CD4-positive, alpha-beta T cell (primary cell): ENCODE measurements around the gene OR10A4. TPM values are rescaled to one million over a fixed set of nuclear protein-coding genes. Genes with fewer than 3 reads are reported as not detected.

Experiments
- ATAC-seq: fragments of 200-7000 bp; cut with Tn5 transposase; one replicate; pipeline ENCODE4 v1.10.0; 2022; ENCODE audit warnings: mild to moderate bottlenecking; ENCODE audit not compliant: poor library complexity
- CTCF ChIA-PET: fragments of 350-600 bp; sonication (Branson Sonifier 250); formaldehyde crosslinking; loops from one replicate; lab custom pipeline; 2021; ENCODE audit warnings: antibody characterized with exemption, inconsistent platforms; lab: Charles Lee
- POLR2A ChIA-PET: fragments of 350-600 bp; sonication (Branson Sonifier 250); formaldehyde crosslinking; loops from one replicate; lab custom pipeline; 2021; ENCODE audit warnings: antibody characterized with exemption, inconsistent platforms; lab: Charles Lee
- DNase-seq, 14 experiments: peaks; one replicate each; pipeline ENCODE4 v3.0.0-alpha.2; 2013 to 2020; ENCODE audit warnings: mixed read lengths in 2 of 14
- H3K27ac ChIP-seq, 2 donors: one replicate each; pipeline versions ENCODE4 v1.5.1 to v1.7.0; 2013; ENCODE audit warnings: low read length in 2 of 2, low read depth in 1 of 2, mild to moderate bottlenecking in 1 of 2
- H3K27me3 ChIP-seq, 2 experiments: 1 replicate in 1 of 2; 2 replicates in 1 of 2; pipeline versions ENCODE4 v1.6.1 to v1.7.0; 2013; ENCODE audit warnings: low read length in 2 of 2, control low read depth in 1 of 2, mild to moderate bottlenecking in 1 of 2, moderate library complexity in 1 of 2; ENCODE audit not compliant: insufficient read depth in 2 of 2, control insufficient read depth in 1 of 2
- H3K36me3 ChIP-seq: one replicate; pipeline ENCODE4 v1.6.1; 2013; ENCODE audit warnings: low read length, control low read depth; ENCODE audit not compliant: insufficient read depth
- H3K4me1 ChIP-seq: one replicate; pipeline ENCODE4 v1.6.1; 2013; ENCODE audit warnings: low read length, control low read depth; ENCODE audit not compliant: insufficient read depth
- H3K4me3 ChIP-seq: one replicate; pipeline ENCODE4 v1.5.1; 2013; ENCODE audit warnings: mild to moderate bottlenecking, low read length, moderate library complexity
- H3K9me3 ChIP-seq, 2 experiments: 1 replicate in 1 of 2; 2 replicates in 1 of 2; pipeline versions ENCODE4 v1.6.1 to v1.7.0; 2013; ENCODE audit warnings: low read length in 2 of 2, mild to moderate bottlenecking in 2 of 2, control low read depth in 1 of 2, moderate library complexity in 1 of 2; ENCODE audit not compliant: control insufficient read depth in 1 of 2, insufficient read depth in 1 of 2
- H3K27ac Mint-ChIP-seq: one replicate; pipeline ENCODE4 v1.8.0; 2020; ENCODE audit warnings: mixed read lengths
- H3K27me3 Mint-ChIP-seq: one replicate; pipeline ENCODE4 v1.8.0; 2021; ENCODE audit warnings: mixed read lengths
- H3K36me3 Mint-ChIP-seq: one replicate; pipeline ENCODE4 v1.8.0; 2021; ENCODE audit warnings: low read depth, mixed read lengths
- H3K4me1 Mint-ChIP-seq: one replicate; pipeline ENCODE4 v1.8.0; 2021; ENCODE audit warnings: low read depth, mixed read lengths
- H3K4me3 Mint-ChIP-seq: one replicate; pipeline ENCODE4 v1.8.0; 2020; ENCODE audit warnings: mild to moderate bottlenecking, mixed read lengths
- H3K9me3 Mint-ChIP-seq: one replicate; pipeline ENCODE4 v1.8.0; 2020; ENCODE audit warnings: mixed read lengths
- intact Hi-C, 2 experiments: fragments of 100-400 bp; cut with DNase I in 1 of 2; cut with micrococcal nuclease in 1 of 2; formaldehyde crosslinking; loops; one replicate each; pipeline versions ENCODE4 v1.15.1 to v1.9.0; 2023 to 2025; cut with DNase I, micrococcal nuclease
- total RNA-seq, 174 experiments: library from RNA in 2 of 174; stranded (reverse) in 2 of 174; gene quantifications; one replicate each; pipeline ENCODE4 v1.2.3 and lab custom pipeline; 2021 to 2026
- TF ChIP-seq, protein P1 (sequence below): fragments of 200-600 bp; IDR thresholded peaks from one replicate; pipeline ENCODE4 v1.8.0; 2022; ENCODE audit warnings: antibody characterized with exemption, mild to moderate bottlenecking

The OR10A4 gene
- total RNA-seq, 2 experiments from 2014 or later = not detected

- no peak overlapping the region for H3K4me3 Mint-ChIP-seq
- TF ChIP-seq, protein P1, sequence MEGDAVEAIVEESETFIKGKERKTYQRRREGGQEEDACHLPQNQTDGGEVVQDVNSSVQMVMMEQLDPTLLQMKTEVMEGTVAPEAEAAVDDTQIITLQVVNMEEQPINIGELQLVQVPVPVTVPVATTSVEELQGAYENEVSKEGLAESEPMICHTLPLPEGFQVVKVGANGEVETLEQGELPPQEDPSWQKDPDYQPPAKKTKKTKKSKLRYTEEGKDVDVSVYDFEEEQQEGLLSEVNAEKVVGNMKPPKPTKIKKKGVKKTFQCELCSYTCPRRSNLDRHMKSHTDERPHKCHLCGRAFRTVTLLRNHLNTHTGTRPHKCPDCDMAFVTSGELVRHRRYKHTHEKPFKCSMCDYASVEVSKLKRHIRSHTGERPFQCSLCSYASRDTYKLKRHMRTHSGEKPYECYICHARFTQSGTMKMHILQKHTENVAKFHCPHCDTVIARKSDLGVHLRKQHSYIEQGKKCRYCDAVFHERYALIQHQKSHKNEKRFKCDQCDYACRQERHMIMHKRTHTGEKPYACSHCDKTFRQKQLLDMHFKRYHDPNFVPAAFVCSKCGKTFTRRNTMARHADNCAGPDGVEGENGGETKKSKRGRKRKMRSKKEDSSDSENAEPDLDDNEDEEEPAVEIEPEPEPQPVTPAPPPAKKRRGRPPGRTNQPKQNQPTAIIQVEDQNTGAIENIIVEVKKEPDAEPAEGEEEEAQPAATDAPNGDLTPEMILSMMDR = no peak
- Histone ChIP-seq H3K27me3 (peaks cover 0 to 3% of the 10 kb centered on the region in 2 experiments), H3K9me3 (no peaks in the 10 kb centered on the region), H3K36me3 (no peaks in the 10 kb centered on the region), H3K27ac (no peak overlapping the region), H3K4me1 (no peaks in the 10 kb centered on the region), H3K4me3 (no peak overlapping the region)
- intact Hi-C loops = no loop called here
- no peak for ATAC-seq
- CTCF ChIA-PET = no interaction called here
- no peaks in the 10 kb centered on the region for H3K36me3 Mint-ChIP-seq
- no peaks in the 10 kb centered on the region for H3K9me3 Mint-ChIP-seq
- no peak overlapping the region for H3K27ac Mint-ChIP-seq
- POLR2A ChIA-PET = no interaction called here
- peaks cover 6% of the 10 kb centered on the region for H3K27me3 Mint-ChIP-seq
- no peak for DNase-seq
- H3K4me1 Mint-ChIP-seq = no peaks in the 10 kb centered on the region
These were observed 12.0 kb upstream of the OR10A4 start for GRCh38 chr11:6864438-6864837.

DNA sequence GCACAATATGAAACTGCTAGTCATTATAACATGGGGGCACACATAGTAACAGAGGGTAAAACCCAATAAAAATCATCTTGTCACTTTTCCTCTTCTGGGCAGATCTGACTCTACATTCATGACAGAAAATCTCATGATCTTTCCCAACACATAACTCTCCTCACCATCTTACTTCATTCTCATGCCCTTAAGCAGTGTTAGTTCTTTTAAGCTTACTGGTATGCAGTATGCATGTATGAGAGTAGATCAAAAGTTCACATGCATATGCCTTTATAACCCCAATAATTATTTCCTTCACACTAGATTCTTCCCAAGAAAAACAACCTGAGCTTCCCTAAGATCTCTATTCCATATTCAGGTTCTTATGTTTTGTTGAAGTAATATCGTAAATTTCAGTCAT lies 5.1 kb upstream of the OR10A4 start:
- no peaks in the 10 kb centered on the region for H3K4me1 Mint-ChIP-seq
- H3K27me3 ChIP-seq = no peaks in the 10 kb centered on the region
- no peak overlapping the region for H3K4me3 ChIP-seq
- no peaks in the 10 kb centered on the region for H3K4me1 ChIP-seq
- H3K4me3 Mint-ChIP-seq = no peak overlapping the region
- no peak overlapping the region for H3K27ac Mint-ChIP-seq
- H3K9me3 ChIP-seq = no peaks in the 10 kb centered on the region
- ATAC-seq (no peak), DNase-seq (no peak)
- H3K36me3 ChIP-seq = no peaks in the 10 kb centered on the region
- H3K9me3 Mint-ChIP-seq = no peaks in the 10 kb centered on the region
- no peak overlapping the region for H3K27ac ChIP-seq
- intact Hi-C loops = no loop called here
- TF ChIP-seq, protein P1 = no peak
- CTCF ChIA-PET = no interaction called here
- POLR2A ChIA-PET = no interaction called here
- H3K36me3 Mint-ChIP-seq = no peaks in the 10 kb centered on the region
- H3K27me3 Mint-ChIP-seq = peaks cover 8% of the 10 kb centered on the region

DNA sequence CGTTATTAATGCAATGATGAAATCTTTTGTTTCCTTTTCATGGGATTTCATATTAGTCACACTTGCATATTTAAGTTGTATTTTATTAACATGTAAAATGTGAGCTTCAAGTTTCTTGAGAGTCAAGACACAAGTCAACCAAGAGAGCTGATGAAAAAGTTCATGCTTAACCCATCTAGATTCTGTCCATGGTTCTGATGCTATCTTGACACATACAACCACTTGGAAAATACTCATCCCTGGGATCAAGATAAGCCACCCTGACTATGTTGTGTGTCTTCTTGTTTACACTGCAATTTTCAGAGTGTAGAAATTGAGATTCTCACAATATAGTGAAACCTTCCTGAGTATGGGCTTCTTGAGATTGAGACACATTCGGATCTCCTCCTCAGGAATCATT lies 664 bp upstream of the OR10A4 start:
- no peak for ATAC-seq

More for the DNA sequence above, 664 bp upstream of the OR10A4 start:
- Histone ChIP-seq H3K9me3 (no peaks in the 10 kb centered on the region), H3K4me3 (no peak overlapping the region), H3K36me3 (no peaks in the 10 kb centered on the region), H3K27ac (no peak overlapping the region), H3K27me3 (peaks cover 4 to 8% of the 10 kb centered on the region in 2 experiments), H3K4me1 (no peaks in the 10 kb centered on the region)
- TF ChIP-seq, protein P1 = no peak
- no peak overlapping the region for H3K27ac Mint-ChIP-seq
- no peak overlapping the region for H3K4me3 Mint-ChIP-seq
- POLR2A ChIA-PET = no interaction called here
- H3K36me3 Mint-ChIP-seq = no peaks in the 10 kb centered on the region
- intact Hi-C loops = no loop called here
- peaks cover 20% of the 10 kb centered on the region for H3K27me3 Mint-ChIP-seq
- H3K9me3 Mint-ChIP-seq = no peaks in the 10 kb centered on the region
- H3K4me1 Mint-ChIP-seq = no peaks in the 10 kb centered on the region
- CTCF ChIA-PET = no interaction called here
- no peak for DNase-seq
